GM19372 (cell line): ENCODE results near the gene ARHGEF17.
"Not testable (repeated sequence)": the region's sequence is repeated elsewhere in the genome, so short reads cannot be mapped to it uniquely, and the experiment has no call there.

Experiments used
- ATAC-seq: cut with Tn5 transposase; IDR thresholded peaks from one replicate; pipeline ENCODE4 v1.9.1; 2021; ENCODE audit warnings: mild to moderate bottlenecking, low read depth, moderate library complexity; ENCODE audit not compliant: unreplicated experiment

The ARHGEF17 gene, protein sequence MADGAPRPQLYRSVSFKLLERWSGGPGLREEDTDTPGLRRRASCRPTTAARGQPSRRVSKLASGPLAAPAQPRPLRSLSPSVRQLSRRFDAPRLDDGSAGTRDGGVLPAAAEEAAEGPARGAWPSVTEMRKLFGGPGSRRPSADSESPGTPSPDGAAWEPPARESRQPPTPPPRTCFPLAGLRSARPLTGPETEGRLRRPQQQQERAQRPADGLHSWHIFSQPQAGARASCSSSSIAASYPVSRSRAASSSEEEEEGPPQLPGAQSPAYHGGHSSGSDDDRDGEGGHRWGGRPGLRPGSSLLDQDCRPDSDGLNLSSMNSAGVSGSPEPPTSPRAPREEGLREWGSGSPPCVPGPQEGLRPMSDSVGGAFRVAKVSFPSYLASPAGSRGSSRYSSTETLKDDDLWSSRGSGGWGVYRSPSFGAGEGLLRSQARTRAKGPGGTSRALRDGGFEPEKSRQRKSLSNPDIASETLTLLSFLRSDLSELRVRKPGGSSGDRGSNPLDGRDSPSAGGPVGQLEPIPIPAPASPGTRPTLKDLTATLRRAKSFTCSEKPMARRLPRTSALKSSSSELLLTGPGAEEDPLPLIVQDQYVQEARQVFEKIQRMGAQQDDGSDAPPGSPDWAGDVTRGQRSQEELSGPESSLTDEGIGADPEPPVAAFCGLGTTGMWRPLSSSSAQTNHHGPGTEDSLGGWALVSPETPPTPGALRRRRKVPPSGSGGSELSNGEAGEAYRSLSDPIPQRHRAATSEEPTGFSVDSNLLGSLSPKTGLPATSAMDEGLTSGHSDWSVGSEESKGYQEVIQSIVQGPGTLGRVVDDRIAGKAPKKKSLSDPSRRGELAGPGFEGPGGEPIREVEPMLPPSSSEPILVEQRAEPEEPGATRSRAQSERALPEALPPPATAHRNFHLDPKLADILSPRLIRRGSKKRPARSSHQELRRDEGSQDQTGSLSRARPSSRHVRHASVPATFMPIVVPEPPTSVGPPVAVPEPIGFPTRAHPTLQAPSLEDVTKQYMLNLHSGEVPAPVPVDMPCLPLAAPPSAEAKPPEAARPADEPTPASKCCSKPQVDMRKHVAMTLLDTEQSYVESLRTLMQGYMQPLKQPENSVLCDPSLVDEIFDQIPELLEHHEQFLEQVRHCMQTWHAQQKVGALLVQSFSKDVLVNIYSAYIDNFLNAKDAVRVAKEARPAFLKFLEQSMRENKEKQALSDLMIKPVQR (N-terminal part only)

GRCh38 chr11:73308003-73308960 is at the start of gene ARHGEF17:
TSS of gene ARHGEF17 (plus strand) at chr11:73308276. CDS start at chr11:73308639, 363 bp downstream.
- ATAC-seq, result peak; percentile 27

DNA sequence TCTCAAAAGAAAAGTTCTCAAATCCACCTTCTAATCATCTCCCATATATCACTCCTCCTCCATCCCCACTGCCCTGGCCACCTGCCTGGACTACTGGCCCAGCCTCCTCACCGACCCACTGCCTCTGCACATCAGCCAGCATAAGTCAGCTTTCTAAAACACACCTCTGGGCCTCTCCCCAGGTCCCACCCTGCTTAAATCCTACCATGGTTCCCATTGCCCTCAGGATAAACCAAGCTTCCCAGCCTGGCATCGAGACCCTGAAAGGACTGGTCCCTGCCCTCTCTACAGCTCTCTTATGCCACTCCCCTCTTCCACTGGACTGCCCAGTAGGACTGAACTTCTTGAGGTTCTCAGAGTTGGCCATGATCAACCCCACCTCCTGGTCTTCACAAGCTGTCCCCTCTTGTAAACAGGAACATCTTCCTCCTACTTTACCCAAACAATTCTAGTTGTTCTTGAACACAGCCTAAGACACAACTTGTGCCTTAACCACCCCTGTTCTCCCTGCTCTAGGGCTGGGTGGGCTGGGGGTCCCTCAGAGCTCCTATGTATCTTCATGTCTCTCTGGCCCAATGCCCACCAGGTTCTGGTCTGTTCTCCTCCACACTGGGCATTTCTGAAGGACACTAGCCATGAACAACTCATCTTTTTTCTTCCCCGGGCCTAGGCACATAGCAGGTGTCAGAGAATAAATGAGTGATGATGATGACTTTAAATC is 48.5 kb upstream of the ARHGEF17 start:
- no peak for ATAC-seq

GRCh38 chr11:73260127-73260457 is 48.0 kb upstream of the ARHGEF17 start:
- ATAC-seq, result no peak

- no peak for ATAC-seq
Measured at GRCh38 chr11:73262851-73263495, 45.1 kb upstream of the ARHGEF17 start.

DNA sequence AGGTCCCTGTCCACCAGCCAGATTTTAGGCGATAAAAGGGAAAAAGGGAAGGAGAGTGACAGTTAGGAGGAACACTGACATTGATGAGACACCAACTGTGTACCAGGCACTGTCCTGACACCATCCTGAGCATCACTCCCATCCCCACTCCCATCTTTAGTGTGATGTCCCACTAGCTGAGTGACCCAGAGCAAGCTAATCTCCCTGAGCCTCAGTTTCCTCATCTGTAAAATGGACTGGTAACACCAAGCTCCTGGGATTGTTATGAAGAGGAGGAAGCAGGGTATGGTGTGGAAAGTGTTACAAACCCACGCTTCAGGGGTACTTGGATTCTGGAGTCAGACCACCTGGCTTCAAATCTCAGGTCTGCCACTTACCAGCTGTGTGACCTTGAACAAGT is 44.4 kb upstream of the ARHGEF17 start:
- no peak for ATAC-seq

- no peak for ATAC-seq
Measured at GRCh38 chr11:73265278-73265810, 42.7 kb upstream of the ARHGEF17 start.

GRCh38 chr11:73265853-73266645 is 42.0 kb upstream of the ARHGEF17 start:
- no peak for ATAC-seq

GRCh38 chr11:73266646-73267020 is 41.4 kb upstream of the ARHGEF17 start:
- ATAC-seq, result no peak

GRCh38 chr11:73267122-73267846 is 40.8 kb upstream of the ARHGEF17 start:
- no peak for ATAC-seq

DNA sequence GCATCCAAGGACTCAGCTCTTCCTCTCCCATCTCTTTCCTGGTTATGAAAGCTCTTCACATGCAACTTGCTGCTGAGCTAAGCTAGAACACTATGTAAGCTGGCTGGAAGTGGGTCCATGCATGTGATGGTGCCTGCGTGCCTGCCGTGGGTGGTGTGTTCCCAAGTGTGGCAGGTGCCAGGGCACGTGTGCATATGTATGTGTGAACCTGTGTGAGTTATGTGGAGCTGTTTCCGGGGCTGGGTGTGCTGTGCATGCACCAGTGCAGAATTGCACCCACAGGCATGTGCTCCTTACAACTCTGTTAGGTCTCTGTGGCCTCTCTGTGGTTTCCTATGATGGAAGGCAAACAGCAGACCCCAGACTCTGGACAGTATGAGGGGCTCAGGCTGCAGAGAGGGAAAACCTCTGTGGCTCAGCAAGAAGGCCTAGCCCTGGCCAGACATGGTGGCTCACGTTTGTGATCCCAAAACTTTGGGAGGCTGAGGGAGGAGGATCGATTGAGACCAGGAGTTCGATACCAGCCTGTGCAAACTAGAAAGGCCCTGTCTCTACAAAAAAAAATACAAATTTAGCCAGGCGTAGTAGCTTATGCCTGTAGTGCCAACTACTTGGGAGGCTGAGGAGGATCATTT is 40.1 kb upstream of the ARHGEF17 start:
- no peak for ATAC-seq

GRCh38 chr11:73268671-73269271 is 39.3 kb upstream of the ARHGEF17 start:
- ATAC-seq, result no peak

- no peak for ATAC-seq
Measured at GRCh38 chr11:73269459-73270015, 38.5 kb upstream of the ARHGEF17 start.

- ATAC-seq, result no peak
Measured at GRCh38 chr11:73270016-73270854, 37.8 kb upstream of the ARHGEF17 start.

GRCh38 chr11:73270855-73271477 is 37.1 kb upstream of the ARHGEF17 start:
- ATAC-seq, result no peak

DNA sequence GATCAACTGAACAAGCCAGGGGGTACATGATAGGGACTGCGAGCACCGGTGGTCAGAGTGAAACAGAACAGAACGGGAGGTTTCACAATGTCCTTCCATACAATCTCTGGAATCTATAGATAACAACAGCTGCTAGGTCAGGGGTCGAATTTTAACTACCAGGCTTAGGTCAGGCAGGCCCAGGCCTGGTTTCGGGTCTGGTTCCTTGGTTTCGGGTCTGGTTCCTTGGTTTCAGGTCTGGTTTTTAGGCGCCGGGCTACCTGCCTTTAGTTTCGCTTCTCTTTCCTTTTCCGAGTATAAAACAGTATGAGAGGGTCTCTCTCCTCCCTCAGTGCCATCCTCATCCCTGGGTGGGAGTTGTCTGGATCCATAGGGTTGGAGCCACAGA is 36.6 kb upstream of the ARHGEF17 start:
- ATAC-seq, result not testable (repeated sequence)
